Skeletal muscle tissue (tissue), 4 donors: ENCODE measurements around the gene ST3GAL5. TPM values are rescaled to one million over a fixed set of nuclear protein-coding genes. Genes with fewer than 3 reads are reported as not detected.

Source experiments
- H3K27ac ChIP-seq: one replicate; pipeline ENCODE4 v1.7.0; 2013; ENCODE audit warnings: mild to moderate bottlenecking, low read depth, low read length, inconsistent platforms
- H3K27me3 ChIP-seq, 3 donors: one replicate each; pipeline ENCODE4 v1.7.0; 2013; ENCODE audit warnings: low read length in 3 of 3; ENCODE audit not compliant: control insufficient read depth in 3 of 3, insufficient read depth in 3 of 3
- H3K36me3 ChIP-seq, 3 donors: one replicate each; pipeline ENCODE4 v1.7.0; 2013; ENCODE audit warnings: low read length in 3 of 3; ENCODE audit not compliant: control insufficient read depth in 3 of 3, insufficient read depth in 3 of 3
- H3K4me1 ChIP-seq, 3 donors: one replicate each; pipeline ENCODE4 v1.7.0; 2013; ENCODE audit warnings: low read length in 3 of 3, mild to moderate bottlenecking in 3 of 3; ENCODE audit not compliant: control insufficient read depth in 3 of 3, insufficient read depth in 3 of 3
- H3K4me3 ChIP-seq, 3 donors: one replicate each; pipeline ENCODE4 v1.7.0; 2013; ENCODE audit warnings: low read length in 3 of 3
- H3K9ac ChIP-seq, 3 donors: one replicate each; pipeline ENCODE4 v1.7.0; 2013; ENCODE audit warnings: low read length in 3 of 3, mild to moderate bottlenecking in 3 of 3, moderate library complexity in 2 of 3, low read depth in 1 of 3
- H3K9me3 ChIP-seq, 3 donors: one replicate each; pipeline ENCODE4 v1.7.0; 2013; ENCODE audit warnings: low read length in 3 of 3; ENCODE audit not compliant: control insufficient read depth in 3 of 3
- total RNA-seq: library from RNA; depleted of rRNA; stranded (reverse); fragments of >200 nt; gene quantifications from one replicate; pipeline ENCODE4 v1.2.3, GENCODE V29; 2014
- donor health status: Osteomylitis.

The ST3GAL5 gene
- total RNA-seq, 1 donor from 2014 or later = 24.5 TPM

DNA sequence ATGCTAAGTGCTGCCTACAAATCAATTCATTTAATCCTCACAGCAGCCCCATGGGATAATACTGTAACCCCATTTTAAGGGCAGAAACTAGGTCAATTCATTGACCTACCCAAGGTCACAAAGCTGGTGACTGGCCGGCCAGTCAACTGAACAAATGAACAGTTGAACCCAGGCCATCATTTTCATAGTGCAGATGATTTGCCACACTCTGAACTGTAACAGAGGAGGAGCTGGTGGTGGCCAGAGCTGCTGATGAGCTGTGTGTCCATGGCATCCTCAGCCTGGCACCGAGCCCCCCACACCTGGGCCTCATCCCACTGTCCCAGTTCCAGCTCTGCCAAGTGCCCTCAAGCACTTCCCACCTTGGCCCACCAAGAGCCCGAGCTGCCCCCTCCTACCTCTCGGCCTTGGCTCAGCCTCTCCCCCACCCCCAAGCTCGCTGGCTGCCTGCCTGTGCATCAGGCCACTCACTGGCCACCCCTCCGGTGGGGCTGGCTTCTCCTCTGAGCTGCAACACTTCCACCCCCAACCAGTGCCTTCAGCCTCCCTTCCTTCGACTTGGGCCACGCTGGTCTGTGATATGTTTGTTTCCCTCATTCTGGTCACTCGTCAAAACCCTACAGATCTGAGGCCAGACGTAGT, 76.6 kb downstream of the ST3GAL5 start:
- Histone ChIP-seq H3K27ac (no peak overlapping the region), H3K9me3 (no peaks in the 10 kb centered on the region), H3K4me3 (no peak overlapping the region), H3K4me1 (peaks cover 20 to 38% (median 30%) of the 10 kb centered on the region in 3 donors), H3K36me3 (no peaks in the 10 kb centered on the region), H3K27me3 (no peaks in the 10 kb centered on the region), H3K9ac (no peak overlapping the region)

DNA sequence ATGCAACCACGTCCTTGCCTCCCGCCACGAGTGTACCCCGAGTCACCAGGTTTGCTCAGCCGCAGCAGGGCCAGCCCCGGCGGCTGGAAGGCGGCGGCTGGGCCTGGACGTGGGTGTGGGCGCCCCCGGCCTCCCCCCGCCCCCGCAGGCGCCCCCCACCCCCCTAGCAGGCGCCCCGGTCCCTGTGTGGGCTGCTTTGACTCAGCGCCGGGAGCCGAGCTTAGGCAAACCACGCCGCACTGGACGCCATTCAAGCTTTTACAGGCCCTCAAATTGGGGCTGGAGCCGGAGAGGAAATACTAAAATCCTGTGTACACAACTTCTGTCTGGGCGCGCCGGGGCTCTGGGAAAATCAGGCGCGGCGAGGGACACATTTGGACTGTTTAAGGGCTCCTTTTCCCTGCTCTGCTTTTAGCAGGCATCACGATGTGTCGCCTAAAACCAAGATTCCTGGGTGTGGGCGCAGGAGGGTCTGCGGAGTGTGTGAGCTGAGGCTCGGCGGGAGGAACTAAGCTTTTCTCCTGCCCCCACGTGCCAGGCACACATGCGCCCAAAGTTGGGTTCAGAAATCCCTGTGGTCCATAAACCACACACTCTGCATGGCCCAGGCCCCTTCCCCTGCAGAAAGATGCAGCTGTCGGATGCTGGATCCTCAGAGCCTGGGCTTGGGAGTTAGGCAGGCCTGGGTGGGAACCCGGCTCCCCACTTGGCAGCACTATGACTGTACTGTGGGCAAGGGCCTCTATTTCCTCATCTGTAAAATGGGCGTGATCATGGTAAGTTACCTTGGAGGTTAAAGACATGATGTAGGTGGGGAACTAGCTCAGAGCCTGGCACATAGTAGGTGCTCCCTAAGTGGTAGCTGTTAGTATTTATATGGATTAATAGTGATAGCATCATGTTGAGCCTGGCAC, 77.4 kb downstream of the ST3GAL5 start:
- Histone ChIP-seq H3K27ac (no peak overlapping the region), H3K4me3 (peak overlapping the region in 1 of 3 donors; percentile 22), H3K36me3 (no peaks in the 10 kb centered on the region), H3K4me1 (peaks cover 20 to 38% (median 30%) of the 10 kb centered on the region in 3 donors), H3K9me3 (no peaks in the 10 kb centered on the region), H3K27me3 (no peaks in the 10 kb centered on the region), H3K9ac (peak overlapping the region in 1 of 3 donors; percentile 54)

DNA sequence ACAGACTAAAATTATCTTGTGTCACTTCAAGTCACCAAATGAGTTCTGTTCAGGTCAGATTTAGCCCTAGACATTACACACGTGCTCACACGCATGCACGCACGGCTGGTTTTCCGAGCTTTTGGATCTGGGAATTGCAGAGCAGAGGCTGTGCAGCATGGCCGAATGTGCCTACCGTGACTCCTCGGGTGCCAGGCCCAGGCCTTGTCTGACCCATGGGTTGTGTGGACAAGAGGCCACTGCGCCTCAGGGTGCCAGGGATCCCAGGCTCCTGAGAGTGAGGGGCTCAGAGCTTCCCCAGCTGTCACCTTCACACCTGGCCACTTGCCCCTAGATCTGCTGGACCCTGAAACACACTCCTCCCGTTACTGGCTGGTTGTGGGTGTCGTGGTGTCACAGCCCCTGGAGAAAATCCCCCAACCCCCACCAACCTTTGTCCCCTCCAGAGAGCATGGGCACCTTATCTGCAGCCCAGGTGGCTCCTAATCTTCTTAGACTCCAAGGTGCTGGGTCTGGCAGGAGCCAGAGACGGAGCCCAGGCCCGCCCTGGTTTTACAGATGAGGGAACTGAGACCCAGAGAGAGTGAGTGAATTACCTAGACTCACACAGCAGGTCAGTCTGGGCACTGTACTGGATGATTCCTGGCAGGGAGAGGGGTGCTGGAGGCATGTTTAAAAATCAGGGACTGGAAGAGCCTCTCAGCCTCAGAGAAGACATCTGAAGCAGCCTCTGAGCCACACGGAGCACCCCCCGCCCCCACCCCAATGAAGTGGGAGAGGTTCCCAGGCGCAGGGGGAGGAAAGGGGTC, 78.2 kb downstream of the ST3GAL5 start:
- Histone ChIP-seq H3K9ac (peak overlapping the region in 2 of 3 donors; percentile 33 to 54), H3K4me1 (peaks cover 20 to 38% (median 30%) of the 10 kb centered on the region in 3 donors), H3K36me3 (no peaks in the 10 kb centered on the region), H3K27ac (no peak overlapping the region), H3K9me3 (no peaks in the 10 kb centered on the region), H3K4me3 (no peak overlapping the region), H3K27me3 (no peaks in the 10 kb centered on the region)

DNA sequence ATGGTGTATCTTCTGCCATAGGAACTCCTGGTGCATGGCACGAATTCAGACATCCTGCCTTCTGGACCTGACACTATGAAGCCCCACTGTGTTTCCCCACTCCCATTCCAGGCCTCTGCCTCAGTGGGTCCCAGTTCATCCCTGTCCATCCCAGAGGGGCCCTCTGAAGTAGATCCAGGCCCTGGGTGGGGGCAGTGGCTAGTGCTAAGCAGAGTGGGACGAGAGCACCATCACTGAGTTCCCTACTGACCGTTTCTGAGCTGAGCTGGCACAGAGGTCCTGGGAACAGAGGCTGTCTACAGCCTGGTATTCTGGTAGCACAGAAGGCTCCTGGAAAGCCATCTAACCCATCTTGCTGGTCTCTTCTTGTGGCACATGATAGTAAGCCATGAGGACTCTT, 81.0 kb downstream of the ST3GAL5 start:
- no peaks in the 10 kb centered on the region for H3K27me3 ChIP-seq
- H3K36me3 ChIP-seq = no peaks in the 10 kb centered on the region
- no peaks in the 10 kb centered on the region for H3K9me3 ChIP-seq
- H3K4me3 ChIP-seq = no peak overlapping the region
- no peak overlapping the region for H3K9ac ChIP-seq
- no peak overlapping the region for H3K27ac ChIP-seq
- peaks cover 18 to 23% (median 23%) of the 10 kb centered on the region in 3 donors for H3K4me1 ChIP-seq

DNA sequence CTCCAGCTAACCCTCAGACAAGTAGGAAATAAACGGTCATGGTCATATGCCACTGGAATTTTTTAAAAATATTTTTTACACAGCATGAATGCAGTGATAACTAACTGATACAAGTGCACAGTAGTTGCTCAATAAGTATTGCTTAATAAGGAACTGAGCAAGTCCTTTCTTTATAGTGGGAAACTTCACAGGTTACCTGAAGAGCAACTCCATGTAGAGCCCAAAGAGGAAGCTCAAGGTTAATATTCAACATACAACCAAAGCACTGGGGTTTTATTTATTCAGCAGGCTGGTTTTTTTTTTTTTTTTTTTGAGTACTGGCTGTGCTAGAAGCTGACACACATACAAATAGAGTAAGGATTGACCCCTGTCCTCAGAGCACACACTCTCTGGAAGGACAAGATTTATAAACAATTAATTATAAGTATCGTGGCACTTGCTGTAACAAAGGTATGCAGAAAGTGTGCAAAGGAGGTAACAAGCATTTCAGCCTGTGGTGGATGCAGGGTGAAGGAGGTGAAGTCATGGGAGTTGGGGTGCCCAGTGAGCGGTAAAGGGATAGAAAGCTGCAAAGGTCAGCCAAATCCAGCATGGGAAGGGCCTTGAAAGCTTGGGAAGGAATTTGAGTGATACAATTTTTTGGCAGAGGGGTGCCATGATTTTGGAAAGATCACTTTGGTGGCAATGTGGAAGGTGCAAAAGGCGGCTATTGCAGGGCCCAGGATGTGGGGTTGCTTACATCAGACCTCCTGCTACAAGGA, 82.3 kb downstream of the ST3GAL5 start:
- H3K36me3 ChIP-seq = no peaks in the 10 kb centered on the region
- H3K4me1 ChIP-seq = peaks cover 13 to 21% (median 17%) of the 10 kb centered on the region in 3 donors
- H3K9me3 ChIP-seq = no peaks in the 10 kb centered on the region
- H3K27me3 ChIP-seq = no peaks in the 10 kb centered on the region
- no peak overlapping the region for H3K27ac ChIP-seq
- H3K4me3 ChIP-seq = no peak overlapping the region
- no peak overlapping the region for H3K9ac ChIP-seq

DNA sequence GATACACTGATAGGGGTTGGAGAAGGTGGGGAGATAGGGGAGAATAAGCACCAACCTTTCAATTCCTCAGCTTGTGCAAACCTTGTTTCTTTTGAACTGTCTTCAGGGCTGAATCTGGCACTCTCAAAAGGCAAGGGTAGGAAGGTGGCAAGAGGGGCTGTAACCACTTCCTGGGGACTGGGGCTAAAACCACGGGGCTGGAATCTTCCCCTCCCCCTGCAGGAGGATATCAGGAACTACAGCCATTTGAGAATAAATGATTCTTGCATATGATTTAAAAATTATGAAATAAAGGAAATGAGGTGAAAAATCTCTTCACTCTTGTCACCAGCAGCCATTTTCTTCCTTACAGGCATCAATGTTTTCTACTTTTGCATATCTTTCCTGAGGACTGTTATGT, 84.2 kb downstream of the ST3GAL5 start:
- no peak overlapping the region for H3K27ac ChIP-seq
- no peak overlapping the region for H3K9ac ChIP-seq
- H3K4me3 ChIP-seq = no peak overlapping the region
- no peaks in the 10 kb centered on the region for H3K36me3 ChIP-seq
- H3K9me3 ChIP-seq = no peaks in the 10 kb centered on the region
- peaks cover 9 to 14% (median 10%) of the 10 kb centered on the region in 3 donors for H3K4me1 ChIP-seq
- peaks cover 0 to 2% (median 0%) of the 10 kb centered on the region in 3 donors for H3K27me3 ChIP-seq

DNA sequence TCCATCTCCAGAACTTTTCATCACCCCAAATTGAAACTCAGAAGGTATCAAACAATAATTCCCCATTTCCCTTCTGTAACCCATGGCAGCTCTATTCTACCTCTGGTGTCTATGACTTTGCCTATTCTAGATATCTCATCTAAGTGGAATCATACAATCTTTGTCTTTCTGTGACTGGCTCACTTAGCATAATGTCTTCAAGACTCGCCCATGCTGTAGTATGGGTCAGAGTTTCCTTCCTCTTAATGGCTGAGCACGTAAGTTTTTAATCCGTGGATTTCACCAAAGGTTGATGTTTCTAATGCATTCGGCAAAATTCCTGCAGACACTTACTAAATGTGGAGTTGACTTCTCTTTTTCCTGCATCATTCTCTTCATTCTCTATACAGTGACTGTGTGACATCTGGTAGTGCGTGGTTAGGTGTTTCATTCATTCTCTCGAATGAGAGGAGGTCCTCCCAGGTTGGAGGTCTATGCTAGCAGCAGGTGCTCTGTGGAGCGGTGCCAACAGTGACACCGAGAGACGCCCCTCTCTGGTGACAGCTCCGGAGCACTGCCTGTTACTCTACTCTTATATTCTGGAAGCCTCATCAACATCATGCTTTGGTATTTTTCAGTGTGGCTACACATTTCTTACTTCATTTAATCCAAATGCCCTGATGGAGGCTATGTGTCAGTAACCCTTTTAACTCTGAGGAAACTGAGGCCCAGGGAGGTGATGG, 84.9 kb downstream of the ST3GAL5 start:
- no peak overlapping the region for H3K4me3 ChIP-seq
- H3K4me1 ChIP-seq = peaks cover 12 to 20% (median 16%) of the 10 kb centered on the region in 3 donors
- peaks cover 0 to 4% (median 0%) of the 10 kb centered on the region in 3 donors for H3K27me3 ChIP-seq
- H3K36me3 ChIP-seq = no peaks in the 10 kb centered on the region
- H3K9ac ChIP-seq = no peak overlapping the region
- no peak overlapping the region for H3K27ac ChIP-seq
- no peaks in the 10 kb centered on the region for H3K9me3 ChIP-seq

DNA sequence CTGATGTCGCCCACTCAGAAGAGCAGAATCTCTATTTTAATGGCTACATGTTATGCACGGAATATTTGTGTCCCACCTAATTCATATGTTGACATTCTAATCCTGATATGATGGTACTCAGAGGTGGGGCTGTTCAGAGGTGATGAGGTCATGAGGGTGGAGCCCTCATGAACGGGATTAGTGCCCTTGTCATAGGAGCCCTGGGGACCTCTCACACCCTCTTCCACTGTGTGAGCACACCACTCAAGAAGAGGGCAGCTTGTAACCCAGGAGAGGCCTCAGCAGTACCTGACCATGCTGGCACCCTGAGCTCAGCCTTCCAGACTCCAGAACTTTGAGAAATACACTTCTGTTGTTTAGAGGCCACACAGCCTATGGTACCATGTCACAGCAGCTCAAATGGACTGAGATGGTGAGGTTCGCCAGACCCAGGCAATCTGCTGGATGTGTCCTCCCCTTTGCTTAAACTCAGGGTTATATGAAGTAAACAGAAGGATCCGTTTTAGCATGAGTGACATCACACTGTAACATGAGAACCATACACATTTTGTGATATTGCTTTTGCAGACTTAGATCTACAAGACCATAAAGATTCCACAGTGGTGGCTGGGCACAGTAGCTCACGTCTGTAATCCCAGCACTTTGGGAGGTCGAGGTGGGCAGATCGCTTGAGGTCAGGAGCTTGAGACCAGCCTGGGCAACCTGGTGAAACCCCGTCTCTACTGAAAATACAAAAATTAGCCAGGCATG, 86.3 kb downstream of the ST3GAL5 start:
- no peak overlapping the region for H3K27ac ChIP-seq
- no peaks in the 10 kb centered on the region for H3K36me3 ChIP-seq
- peaks cover 18 to 28% (median 23%) of the 10 kb centered on the region in 3 donors for H3K4me1 ChIP-seq
- no peak overlapping the region for H3K9ac ChIP-seq
- H3K4me3 ChIP-seq = no peak overlapping the region
- peaks cover 0 to 4% (median 0%) of the 10 kb centered on the region in 3 donors for H3K27me3 ChIP-seq
- no peaks in the 10 kb centered on the region for H3K9me3 ChIP-seq
